Measurements from ENCODE around the gene DGKG. TPM values are rescaled to one million over a fixed set of nuclear protein-coding genes. Genes with fewer than 3 reads are reported as not detected.

The DGKG gene
- total and polyA plus RNA-seq, 2 of the 8 experiments (the other 6 are each of a cell fraction or from before 2014, with no cell fraction given): 0.30 to 0.48 TPM

GRCh38 chr3:186178412-186178811, 183.6 kb downstream of the DGKG start:
- Histone ChIP-seq H3K9ac (replicated peaks in 1 of 4; ENCODE audit: extremely low read depth in 1 of 4, low read depth in 3 of 4, low read length in 3 of 4) (no peak overlapping the region), H3K27me3 (replicated peaks in 1 of 4; ENCODE audit: control insufficient read depth in 3 of 4, extremely low read depth in 1 of 4, insufficient read depth in 3 of 4, low read length in 3 of 4) (no peaks in the 10 kb centered on the region; a peak in 1 of 7 replicates), H2BK20ac (ENCODE audit: low read length) (no peak overlapping the region), H4K91ac (replicated peaks; ENCODE audit: insufficient read length, low read length) (no peak overlapping the region), H2BK12ac (ENCODE audit: low read depth, low read length) (no peak overlapping the region), H3K27ac (ENCODE audit: low read depth, low read length) (no peak overlapping the region), H4K20me1 (replicated peaks in 1 of 2; ENCODE audit: control insufficient read depth in 1 of 2, insufficient read depth in 2 of 2, low read length in 2 of 2) (no peaks in the 10 kb centered on the region), H3K23ac (ENCODE audit: insufficient read length) (no peak overlapping the region), H3K4me3 (ENCODE audit: extremely low read depth in 1 of 4, insufficient read depth in 2 of 4, low read depth in 3 of 4, low read length in 4 of 4) (no peak overlapping the region), H4K8ac (ENCODE audit: extremely low read depth, insufficient read depth, low read length) (no peak overlapping the region), H2AK5ac (ENCODE audit: low read depth, low read length) (no peak overlapping the region), H3K4ac (replicated peaks; ENCODE audit: insufficient read length, low read depth, low read length) (no peak overlapping the region), H2BK15ac (ENCODE audit: low read length) (no peak overlapping the region), H3K9me3 (ENCODE audit: insufficient read depth in 2 of 2, low read depth in 1 of 2, low read length in 1 of 2) (no peaks in the 10 kb centered on the region), H3K36me3 (ENCODE audit: control insufficient read depth in 2 of 4, insufficient read depth in 4 of 4, low read length in 3 of 4) (no peaks in the 10 kb centered on the region), H4K5ac (ENCODE audit: insufficient read length, low read depth, low read length) (no peak overlapping the region), H3K23me2 (ENCODE audit: low read depth, low read length) (no peaks in the 10 kb centered on the region), H3K79me1 (ENCODE audit: low read depth, low read length) (no peaks in the 10 kb centered on the region), H3K4me1 (replicated peaks in 1 of 4; ENCODE audit: control insufficient read depth in 3 of 4, insufficient read depth in 4 of 4, low read length in 3 of 4) (no peaks in the 10 kb centered on the region), H3K56ac (replicated peaks; ENCODE audit: insufficient read length, low read depth, low read length) (no peak overlapping the region), H3K18ac (ENCODE audit: extremely low read depth, low read length) (no peak overlapping the region), H2BK120ac (replicated peaks; ENCODE audit: low read depth, low read length) (no peak overlapping the region), H3K14ac (ENCODE audit: insufficient read length) (no peak overlapping the region), H3K79me2 (ENCODE audit: control insufficient read depth in 1 of 2, insufficient read depth in 2 of 2, low read length in 2 of 2) (no peaks in the 10 kb centered on the region), H2AFZ (ENCODE audit: low read length) (no peak overlapping the region), H3K4me2 (ENCODE audit: insufficient read depth in 1 of 2, low read depth in 2 of 2, low read length in 2 of 2) (no peak overlapping the region), H2BK5ac (ENCODE audit: low read depth, low read length) (no peak overlapping the region)
- POLR2A ChIA-PET (ENCODE audit: partially characterized antibody): no interaction called here
- FAIRE-seq (no peak), DNase-seq (ENCODE audit: low read depth in 1 of 2, low spot score in 2 of 2) (no peak)
- WGBS, 2 experiments (ENCODE audit: extremely low coverage in 1 of 2, insufficient coverage in 1 of 2, insufficient read length in 1 of 2, insufficient replicate concordance in 2 of 2, low coverage in 1 of 2, low lambda C conversion rate in 2 of 2, missing lambda C conversion rate in 1 of 2): 89% methylated on average over 4 of the region's 4 CpGs; no CpG with 5 or more reads in 1 of the 2 experiments
- TF ChIP-seq GTF2F1 (IDR thresholded peaks at IDR 0.05; ENCODE audit: borderline replicate concordance, low read depth, low read length): no peak
- TF ChIP-seq SRF (IDR thresholded peaks at IDR 0.05; ENCODE audit: low read depth, low read length): no peak
- TF ChIP-seq TAF7 (optimal IDR thresholded peaks at IDR 0.05; ENCODE audit: borderline replicate concordance, low read depth, low read length): no peak
- CTCF ChIA-PET (ENCODE audit: partially characterized antibody): interaction anchor here (0.6 kb wide), 2 partner anchors 54 to 196 kb away, joined by 3 read pairs; no protein-coding TSS in a partner anchor
